ENCODE results near the gene TLDC2. TPM values are rescaled to one million over a fixed set of nuclear protein-coding genes. Genes with fewer than 3 reads are reported as not detected.

Gene TLDC2
- total RNA-seq, 1 experiment from 2014 or later = 0.17 TPM

GRCh38 chr20:36883977-36884535 lies 8.1 kb downstream of the TLDC2 start:
- ChIA-PET POLR2A (no interaction called here), CTCF (interaction anchor here (0.6 to 1.5 kb wide), 10 partner anchors 11 to 450 kb away, joined by 3 to 6 read pairs (median 4); partner anchors contain the start of gene DSN1)
- no peak for ATAC-seq
- Mint-ChIP-seq H3K9me3 (peaks cover 4% of the 10 kb centered on the region), H3K27ac (peak overlapping the region; percentile 79; the same call in 1 of the 2 replicates), H3K27me3 (ENCODE audit: low read depth) (no peaks in the 10 kb centered on the region; the same call in 1 of the 2 replicates), H3K4me3 (no peak overlapping the region), H3K36me3 (no peaks in the 10 kb centered on the region), H3K4me1 (peaks cover 17% of the 10 kb centered on the region)
- DNase-seq (ENCODE audit: low spot score) = no peak
- TF ChIP-seq FOXP1 (CRISPR knock-in tag; IDR thresholded peaks at IDR 0.05; ENCODE audit: borderline replicate concordance) = no peak
- TF ChIP-seq CTCF (IDR thresholded peaks at IDR 0.05) = 0 out of 2 replicates have a peak, but pooled peaks have one; percentile 7

DNA sequence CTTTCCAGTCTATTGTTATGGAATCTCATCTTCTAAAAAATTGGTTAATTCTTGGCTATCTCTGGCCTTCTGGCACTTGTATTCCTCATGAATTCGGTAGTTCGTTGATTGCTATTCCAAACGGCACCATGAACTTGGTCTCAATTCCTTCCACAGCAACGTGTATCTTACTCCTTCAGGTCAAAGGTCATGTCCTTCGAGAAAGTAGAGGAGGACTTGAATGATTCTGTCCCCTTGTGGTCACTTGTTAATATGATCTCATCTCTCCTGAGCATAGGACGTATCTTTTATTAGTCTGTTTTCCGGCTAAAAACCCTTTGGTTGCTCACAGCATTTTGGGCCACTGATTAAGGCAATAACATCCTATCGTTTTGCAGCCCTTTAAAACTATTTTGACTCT lies 9.4 kb downstream of the TLDC2 start:
- DNase-seq (ENCODE audit: low spot score) = no peak
- peaks cover 20% of the 10 kb centered on the region for H3K4me1 Mint-ChIP-seq

More for the DNA sequence above, 9.4 kb downstream of the TLDC2 start:
- no peaks in the 10 kb centered on the region; the same call in 1 of the 2 replicates for H3K27me3 Mint-ChIP-seq (ENCODE audit: low read depth)
- POLR2A ChIA-PET = no interaction called here
- no peak for ATAC-seq
- TF ChIP-seq ZNF396 (CRISPR knock-in tag; IDR thresholded peaks at IDR 0.05; ENCODE audit: borderline replicate concordance) = no peak
- TF ChIP-seq SMAD3 (CRISPR knock-in tag; IDR thresholded peaks at IDR 0.05; ENCODE audit: borderline replicate concordance) = no peak
- TF ChIP-seq, protein P1, sequence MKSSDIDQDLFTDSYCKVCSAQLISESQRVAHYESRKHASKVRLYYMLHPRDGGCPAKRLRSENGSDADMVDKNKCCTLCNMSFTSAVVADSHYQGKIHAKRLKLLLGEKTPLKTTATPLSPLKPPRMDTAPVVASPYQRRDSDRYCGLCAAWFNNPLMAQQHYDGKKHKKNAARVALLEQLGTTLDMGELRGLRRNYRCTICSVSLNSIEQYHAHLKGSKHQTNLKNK (CRISPR knock-in tag; IDR thresholded peaks at IDR 0.05) = no peak
- TF ChIP-seq TEAD4 (CRISPR knock-in tag; IDR thresholded peaks at IDR 0.05) = no peak
- no peak for TF ChIP-seq SOX15 (CRISPR knock-in tag; IDR thresholded peaks at IDR 0.05)
- TF ChIP-seq ERG (CRISPR knock-in tag; IDR thresholded peaks at IDR 0.05) = no peak
- no peak for TF ChIP-seq SP1 (CRISPR knock-in tag; conservative IDR thresholded peaks at IDR 0.05)
- TF ChIP-seq CDX4 (CRISPR knock-in tag; IDR thresholded peaks at IDR 0.05; ENCODE audit: borderline replicate concordance) = no peak
- TF ChIP-seq, protein P2, sequence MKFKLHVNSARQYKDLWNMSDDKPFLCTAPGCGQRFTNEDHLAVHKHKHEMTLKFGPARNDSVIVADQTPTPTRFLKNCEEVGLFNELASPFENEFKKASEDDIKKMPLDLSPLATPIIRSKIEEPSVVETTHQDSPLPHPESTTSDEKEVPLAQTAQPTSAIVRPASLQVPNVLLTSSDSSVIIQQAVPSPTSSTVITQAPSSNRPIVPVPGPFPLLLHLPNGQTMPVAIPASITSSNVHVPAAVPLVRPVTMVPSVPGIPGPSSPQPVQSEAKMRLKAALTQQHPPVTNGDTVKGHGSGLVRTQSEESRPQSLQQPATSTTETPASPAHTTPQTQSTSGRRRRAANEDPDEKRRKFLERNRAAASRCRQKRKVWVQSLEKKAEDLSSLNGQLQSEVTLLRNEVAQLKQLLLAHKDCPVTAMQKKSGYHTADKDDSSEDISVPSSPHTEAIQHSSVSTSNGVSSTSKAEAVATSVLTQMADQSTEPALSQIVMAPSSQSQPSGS (CRISPR knock-in tag; IDR thresholded peaks at IDR 0.05; ENCODE audit: borderline replicate concordance, low read depth) = no peak
- no peak for TF ChIP-seq ZNF138 (CRISPR knock-in tag; conservative IDR thresholded peaks at IDR 0.05)
- TF ChIP-seq KAT7 (CRISPR knock-in tag; IDR thresholded peaks at IDR 0.05; ENCODE audit: borderline replicate concordance) = no peak
- no peak for TF ChIP-seq GABPB1 (CRISPR knock-in tag; IDR thresholded peaks at IDR 0.05)
- no peak for TF ChIP-seq NR2C2 (CRISPR knock-in tag; IDR thresholded peaks at IDR 0.05)
- no peak for TF ChIP-seq ATF6 (CRISPR knock-in tag; IDR thresholded peaks at IDR 0.05)
- no peak for TF ChIP-seq ZNF263 (CRISPR knock-in tag; IDR thresholded peaks at IDR 0.05; ENCODE audit: low read depth)
- no peak for TF ChIP-seq NR1H2 (CRISPR knock-in tag; IDR thresholded peaks at IDR 0.05)
- TF ChIP-seq ESRRA (CRISPR knock-in tag; IDR thresholded peaks at IDR 0.05; ENCODE audit: borderline replicate concordance) = no peak
- TF ChIP-seq PREB (CRISPR knock-in tag; IDR thresholded peaks at IDR 0.05; ENCODE audit: borderline replicate concordance) = no peak
- no peak for TF ChIP-seq CREM (CRISPR knock-in tag; IDR thresholded peaks at IDR 0.05)
- TF ChIP-seq, protein P3, sequence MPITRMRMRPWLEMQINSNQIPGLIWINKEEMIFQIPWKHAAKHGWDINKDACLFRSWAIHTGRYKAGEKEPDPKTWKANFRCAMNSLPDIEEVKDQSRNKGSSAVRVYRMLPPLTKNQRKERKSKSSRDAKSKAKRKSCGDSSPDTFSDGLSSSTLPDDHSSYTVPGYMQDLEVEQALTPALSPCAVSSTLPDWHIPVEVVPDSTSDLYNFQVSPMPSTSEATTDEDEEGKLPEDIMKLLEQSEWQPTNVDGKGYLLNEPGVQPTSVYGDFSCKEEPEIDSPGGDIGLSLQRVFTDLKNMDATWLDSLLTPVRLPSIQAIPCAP (CRISPR knock-in tag; IDR thresholded peaks at IDR 0.05) = no peak
- H3K36me3 Mint-ChIP-seq = no peaks in the 10 kb centered on the region; the same call in 1 of the 2 replicates
- H3K9me3 Mint-ChIP-seq = peaks cover 4% of the 10 kb centered on the region
- peak overlapping the region; percentile 58; the same call in 1 of the 2 replicates for H3K27ac Mint-ChIP-seq
- CTCF ChIA-PET = interaction anchor here (0.6 to 3.5 kb wide), 7 partner anchors 12 to 394 kb away, joined by 3 to 28 read pairs (median 4); no protein-coding TSS in a partner anchor
- H3K4me3 Mint-ChIP-seq = no peak overlapping the region

All from WTC11 (cell line).